HepG2 (cell line): ENCODE results near the gene P2RX3. TPM values are rescaled to one million over a fixed set of nuclear protein-coding genes. Genes with fewer than 3 reads are reported as not detected.

Experiments used
- ATAC-seq: fragments of 200-7000 bp; cut with Tn5 transposase; 3 replicates; pipeline ENCODE4 v1.9.1; 2020; ENCODE audit warnings: mild to moderate bottlenecking, moderate library complexity
- BruUV-seq: library from RNA; stranded (reverse); fragments of 400-500 nt; replicated peaks from 2 replicates; lab custom pipeline; 2021; lab: Mats Ljungman, UMichigan
- CTCF ChIA-PET: fragments of 300-600 bp; formaldehyde crosslinking; extraction: SDS; loops from one replicate; lab custom pipeline; 2021; ENCODE audit warnings: low total read pairs, inconsistent platforms, low intra/inter-chr PET ratio; lab: Yijun Ruan, JAX
- POLR2A ChIA-PET: fragments of 350-600 bp; sonication (Branson Sonifier 250); formaldehyde crosslinking; loops from one replicate; lab custom pipeline; 2020; ENCODE audit warnings: antibody characterized with exemption, inconsistent platforms; lab: Yijun Ruan, JAX
- DNase-seq: peaks from one replicate; pipeline ENCODE4 v3.0.0-alpha.2; 2015; ENCODE audit warnings: low spot score
- FAIRE-seq: peaks from 3 replicates; lab custom pipeline; 2011; peaks lifted over from hg19 to GRCh38; lab: Jason Lieb, UNC
- H2AFZ ChIP-seq: one replicate; pipeline ENCODE4 v1.6.1; 2011; ENCODE audit warnings: low read length, inconsistent platforms
- H3K27ac ChIP-seq: fragments of 300-600 bp; 3 replicates; pipeline ENCODE4 v1.8.0; 2011; ENCODE audit warnings: mixed run types, mild to moderate bottlenecking, mixed read lengths, low read length, inconsistent platforms; ENCODE audit not compliant: insufficient read depth; ENCODE audit errors: extremely low read length
- H3K27me3 ChIP-seq, 2 experiments: fragments of 200-600 bp in 1 of 2; 2 replicates in 1 of 2; 3 replicates in 1 of 2; pipeline versions ENCODE4 v1.6.0 to v1.8.0; 2011; ENCODE audit warnings: low read length in 2 of 2, mild to moderate bottlenecking in 2 of 2, moderate library complexity in 2 of 2, inconsistent platforms in 1 of 2; ENCODE audit not compliant: insufficient read depth in 2 of 2, control insufficient read depth in 1 of 2
- H3K36me3 ChIP-seq, 2 experiments: fragments of 200-600 bp in 1 of 2; replicated peaks in 1 of 2; 2 replicates in 1 of 2; 3 replicates in 1 of 2; pipeline versions ENCODE4 v1.5.1 to v1.8.0; 2011; ENCODE audit warnings: low read length in 2 of 2, inconsistent platforms in 1 of 2; ENCODE audit not compliant: insufficient read depth in 2 of 2, control insufficient read depth in 1 of 2
- H3K4me1 ChIP-seq: 2 replicates; pipeline ENCODE4 v1.5.1; 2012; ENCODE audit warnings: low read length, inconsistent platforms; ENCODE audit not compliant: insufficient read depth
- H3K4me2 ChIP-seq: 2 replicates; pipeline ENCODE4 v1.6.0; 2011; ENCODE audit warnings: low read depth, low read length, inconsistent platforms
- H3K4me3 ChIP-seq, 3 experiments: fragments of 200-600 bp in 1 of 3; sonication (generic), shearing (Covaris generic) in 1 of 3; replicated peaks in 1 of 3; 2 replicates each; pipeline ENCODE4 v1.5.1; 2011 to 2016; ENCODE audit warnings: low read length in 3 of 3, inconsistent platforms in 2 of 3, low read depth in 2 of 3, mild to moderate bottlenecking in 2 of 3, control low read depth in 1 of 3, mixed read lengths in 1 of 3; ENCODE audit not compliant: insufficient read depth in 1 of 3
- H3K79me2 ChIP-seq: one replicate; pipeline ENCODE4 v1.6.1; 2011; ENCODE audit warnings: low read length, inconsistent platforms; ENCODE audit not compliant: insufficient read depth
- H3K9ac ChIP-seq: 2 replicates; pipeline ENCODE4 v1.6.0; 2011; ENCODE audit warnings: mild to moderate bottlenecking, low read depth, low read length, inconsistent platforms; ENCODE audit not compliant: insufficient read depth
- H3K9me3 ChIP-seq: 2 replicates; pipeline ENCODE4 v1.5.1; 2012; ENCODE audit warnings: mild to moderate bottlenecking, low read length
- H4K20me1 ChIP-seq: 2 replicates; pipeline ENCODE4 v1.6.0; 2011; ENCODE audit warnings: inconsistent platforms, mild to moderate bottlenecking, low read length, moderate library complexity; ENCODE audit not compliant: insufficient read depth
- AGO2 ChIP-seq: fragments of 200-400 bp; formaldehyde crosslinking; optimal IDR thresholded peaks from 2 replicates; pipeline ENCODE3; 2017; ENCODE audit warnings: mild to moderate bottlenecking, low read depth, low read length, moderate library complexity
- CENPBD1 ChIP-seq: sonication (generic); formaldehyde crosslinking; IDR thresholded peaks from 2 replicates; pipeline ENCODE4 v1.8.0; 2022; ENCODE audit warnings: missing genetic modification reagents, low read depth, mild to moderate bottlenecking, borderline replicate concordance
- DRAP1 ChIP-seq: IDR thresholded peaks from 2 replicates; pipeline ENCODE4 v1.6.1; 2016; ENCODE audit warnings: missing genetic modification reagents, missing compliant biosample characterization
- NCOR1 ChIP-seq: fragments of 200-600 bp; sonication (generic); IDR thresholded peaks from 2 replicates; pipeline ENCODE4 v1.7.0; 2017; ENCODE audit warnings: antibody characterized with exemption, low read length, borderline replicate concordance
- RXRB ChIP-seq: IDR thresholded peaks from 2 replicates; pipeline ENCODE4 v1.6.1; 2016; ENCODE audit warnings: borderline replicate concordance, missing genetic modification reagents, missing compliant biosample characterization
- ZNF264 ChIP-seq: sonication (generic); formaldehyde crosslinking; IDR thresholded peaks from 2 replicates; pipeline ENCODE4 v1.4.0; 2020; ENCODE audit warnings: missing genetic modification reagents
- ZNF724P ChIP-seq: sonication (generic); formaldehyde crosslinking; IDR thresholded peaks from 2 replicates; pipeline ENCODE4 v1.8.0; 2022; ENCODE audit warnings: missing genetic modification reagents, borderline replicate concordance
- WGBS: methylation state at CpG from one replicate; pipeline ENCODE4 v1.1.6; 2017; ENCODE audit warnings: low lambda C conversion rate; 5-methylcytosine and 5-hydroxymethylcytosine counted together
- in situ Hi-C: cut with HindIII; loops from 2 replicates; pipeline ENCODE4 v1.10.0; 2017; ENCODE audit warnings: low pct_unique_long_range_greater_than_20kb; ENCODE audit not compliant: extremely low pct_ligation_motif_present
- intact Hi-C: fragments of 100-400 bp; cut with micrococcal nuclease; formaldehyde crosslinking; loops from one replicate; pipeline ENCODE4 v1.10.0; 2022; ENCODE audit not compliant: unreplicated experiment
- polyA plus RNA-seq, 8 experiments: library from polyadenylated mRNA; depleted of rRNA in 3 of 8; stranded (reverse) in 7 of 8; unstranded in 1 of 8; fragments of >200 nt; fragmentation: Illumina TruSeq in 4 of 8; extraction: Trizol in 4 of 8; gene quantifications; 2 replicates each; pipeline versions ENCODE4 v1.2.1 to v1.2.3, GENCODE V29; 2011 to 2016; ENCODE audit warnings: low read depth in 4 of 8, missing spikeins in 1 of 8, mixed read lengths in 1 of 8; ENCODE audit not compliant: insufficient read depth in 1 of 8
- total RNA-seq, 5 experiments: library from RNA; depleted of rRNA; stranded (reverse); fragments of >200 nt; fragmentation: Illumina TruSeq; extraction: Trizol; gene quantifications; 2 replicates each; pipeline ENCODE4 v1.2.3, GENCODE V29; 2016; ENCODE audit warnings: low read depth in 1 of 5

Gene P2RX3
- total and polyA plus RNA-seq, 2 of the 13 experiments (the other 11 are each of a cell fraction or from before 2014, with no cell fraction given): 0.08 TPM; not detected in 1

- TF ChIP-seq ZNF724P (CRISPR knock-in tag) (no peak), NCOR1 (no peak), CENPBD1 (CRISPR knock-in tag) (no peak), RXRB (CRISPR knock-in tag) (no peak), DRAP1 (CRISPR knock-in tag) (no peak)
- TF ChIP-seq, all 625 proteins: peak for 0
These were observed 20.0 kb upstream of the P2RX3 start (continued) for GRCh38 chr11:57318178-57318577.

GRCh38 chr11:57320067-57320718, 18.0 kb upstream of the P2RX3 start:
- H3K4me1 ChIP-seq: peaks cover 44% of the 10 kb centered on the region
- in situ Hi-C loops (no loop called here), intact Hi-C loops (no loop called here)
- no peak overlapping the region for H3K9ac ChIP-seq
- no peak overlapping the region for H3K4me3 ChIP-seq
- TF ChIP-seq ZNF264 (CRISPR knock-in tag) (no peak), AGO2 (peak; percentile 50)
- H3K36me3 ChIP-seq: peaks cover 24 to 41% of the 10 kb centered on the region in 2 experiments; a peak in 4 of 5 replicates
- H4K20me1 ChIP-seq: peaks cover 17% of the 10 kb centered on the region; the same call in 1 of the 2 replicates
- WGBS: over 99% methylated on average over 17 of the region's 22 CpGs
- H3K27me3 ChIP-seq: no peaks in the 10 kb centered on the region; a peak in 1 of 5 replicates
- H3K79me2 ChIP-seq: peaks cover 12% of the 10 kb centered on the region
- no TSS peak for BruUV-seq
- no peak overlapping the region for H3K4me2 ChIP-seq
- POLR2A ChIA-PET: interaction anchor here (2.6 to 2.8 kb wide), 2 partner anchors 9 to 12 kb away, joined by 11 to 38 read pairs; no protein-coding TSS in a partner anchor
- no peak overlapping the region for H3K27ac ChIP-seq
- no peak for FAIRE-seq
- H2AFZ ChIP-seq: no peak overlapping the region
- CTCF ChIA-PET: no interaction called here
- no peak for ATAC-seq
- no peak for DNase-seq
- H3K9me3 ChIP-seq: no peaks in the 10 kb centered on the region
